GM21447 (cell line): ENCODE measurements around the gene LIPE.
"Not testable (repeated sequence)": the region's sequence is repeated elsewhere in the genome, so short reads cannot be mapped to it uniquely, and the experiment has no call there.

Experiments
- ATAC-seq: cut with Tn5 transposase; IDR thresholded peaks from one replicate; pipeline ENCODE4 v1.9.1; 2021; ENCODE audit not compliant: unreplicated experiment

Gene LIPE

GRCh38 chr19:42427313-42427712 is at the start of gene LIPE:
Gene LIPE, minus strand, starts transcription at chr19:42427388. Its CDS starts 239 bp downstream, at chr19:42427149.
- ATAC-seq, result no peak

GRCh38 chr19:42475366-42475765 is 48.2 kb upstream of the LIPE start:
- ATAC-seq, result no peak

DNA sequence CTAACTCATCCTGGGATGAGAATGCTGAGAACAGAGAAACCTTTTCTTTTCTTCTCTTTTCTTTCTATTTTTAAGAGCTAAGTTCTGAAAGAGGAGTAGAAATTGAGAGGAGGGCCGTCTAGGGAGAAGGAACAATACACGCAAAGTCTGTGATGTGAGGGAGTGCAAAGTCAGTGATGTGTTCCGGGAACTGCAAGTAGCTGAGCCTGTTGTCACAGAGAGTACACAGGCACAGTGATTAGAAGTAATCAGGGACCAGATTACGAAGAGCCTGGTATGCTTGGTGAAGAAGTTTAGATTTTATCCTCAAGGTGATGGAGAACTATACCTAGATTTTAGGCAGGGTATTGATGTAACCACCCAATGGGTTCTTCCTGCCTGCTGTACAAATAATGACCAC is 47.6 kb upstream of the LIPE start:
- no peak for ATAC-seq

- ATAC-seq, result no peak
Observed at GRCh38 chr19:42473686-42474085, 46.5 kb upstream of the LIPE start.

GRCh38 chr19:42472402-42473147 is 45.4 kb upstream of the LIPE start:
- no peak for ATAC-seq

DNA sequence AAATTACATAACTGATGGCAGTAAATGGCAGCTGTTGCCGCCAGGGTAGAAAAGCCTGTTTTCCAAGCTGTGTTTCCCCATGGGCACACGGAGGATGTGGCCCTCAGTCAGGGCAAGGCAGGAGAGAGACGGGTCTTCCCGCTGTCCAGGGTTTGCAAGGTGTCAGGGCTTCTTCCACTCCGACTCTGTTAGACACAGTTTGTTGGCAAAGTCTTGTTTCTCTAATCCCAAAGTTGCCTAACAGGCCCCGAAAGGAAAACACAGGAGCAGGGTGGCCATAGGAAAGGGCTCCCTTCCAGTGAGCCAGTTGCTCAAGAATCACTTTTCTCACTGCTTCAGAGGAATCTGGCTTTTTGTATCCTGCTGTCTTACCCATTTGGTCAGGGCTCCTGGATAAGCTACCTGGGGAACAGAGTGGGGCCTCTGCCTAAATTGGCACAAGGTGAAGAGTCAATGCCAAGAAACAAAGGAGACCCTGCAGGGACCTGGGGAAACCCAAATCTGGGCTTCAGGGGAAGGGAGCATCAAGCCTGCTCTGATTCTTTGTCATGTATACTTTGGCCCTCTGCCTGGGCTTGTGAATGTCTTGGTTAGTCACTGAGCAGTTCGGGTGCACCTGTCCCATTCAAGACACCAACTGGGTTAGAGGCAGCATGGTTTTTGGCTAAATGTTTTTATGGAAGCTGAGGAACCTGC is 44.5 kb upstream of the LIPE start:
- no peak for ATAC-seq

DNA sequence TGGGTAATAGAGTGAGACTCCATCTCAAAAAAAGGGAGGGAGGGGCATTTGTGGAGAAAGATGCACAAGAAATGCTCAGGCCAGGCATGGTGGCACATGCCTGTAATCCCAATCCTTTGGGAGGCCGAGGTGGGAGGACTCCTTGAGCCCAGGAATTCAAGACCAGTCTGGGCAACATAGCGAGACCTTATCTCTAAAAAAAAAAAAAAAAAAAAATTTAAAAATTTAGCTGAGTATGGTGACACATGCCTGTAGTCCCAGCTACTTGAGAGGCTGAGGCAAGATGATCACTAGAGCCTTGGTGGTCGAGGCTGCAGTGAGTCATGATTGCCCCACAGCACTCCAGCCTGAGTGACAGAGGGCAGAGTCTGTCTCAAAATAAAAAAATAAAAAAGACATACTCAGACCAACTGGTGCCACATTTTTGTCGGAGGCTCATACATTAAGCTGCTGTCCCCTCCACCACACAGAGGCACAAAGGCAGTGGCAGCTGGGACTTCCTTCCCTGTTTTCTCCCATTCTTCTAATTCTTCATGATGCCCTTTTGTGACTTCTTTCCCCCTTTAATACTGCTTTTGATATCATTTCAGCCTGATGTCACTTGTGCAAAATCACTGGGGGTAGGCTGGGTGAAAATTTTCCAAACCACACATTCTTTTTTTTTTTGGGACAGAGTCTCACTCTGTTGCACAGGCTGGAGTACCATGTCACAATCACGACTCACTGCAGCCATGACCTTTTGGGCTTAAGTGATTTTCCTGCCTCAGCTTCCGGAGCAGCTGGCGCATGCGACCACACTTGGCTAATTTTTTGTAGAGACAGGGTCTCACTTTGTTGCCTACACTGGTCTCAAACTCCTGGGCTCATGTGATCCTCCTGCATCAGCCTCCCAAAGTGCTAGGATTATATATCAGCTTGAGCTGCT is 42.4 kb upstream of the LIPE start:
- no peak for ATAC-seq

- ATAC-seq, result no peak
Observed at GRCh38 chr19:42468273-42468796, 41.1 kb upstream of the LIPE start.

GRCh38 chr19:42467183-42467760 is 40.1 kb upstream of the LIPE start:
- ATAC-seq, result no peak

DNA sequence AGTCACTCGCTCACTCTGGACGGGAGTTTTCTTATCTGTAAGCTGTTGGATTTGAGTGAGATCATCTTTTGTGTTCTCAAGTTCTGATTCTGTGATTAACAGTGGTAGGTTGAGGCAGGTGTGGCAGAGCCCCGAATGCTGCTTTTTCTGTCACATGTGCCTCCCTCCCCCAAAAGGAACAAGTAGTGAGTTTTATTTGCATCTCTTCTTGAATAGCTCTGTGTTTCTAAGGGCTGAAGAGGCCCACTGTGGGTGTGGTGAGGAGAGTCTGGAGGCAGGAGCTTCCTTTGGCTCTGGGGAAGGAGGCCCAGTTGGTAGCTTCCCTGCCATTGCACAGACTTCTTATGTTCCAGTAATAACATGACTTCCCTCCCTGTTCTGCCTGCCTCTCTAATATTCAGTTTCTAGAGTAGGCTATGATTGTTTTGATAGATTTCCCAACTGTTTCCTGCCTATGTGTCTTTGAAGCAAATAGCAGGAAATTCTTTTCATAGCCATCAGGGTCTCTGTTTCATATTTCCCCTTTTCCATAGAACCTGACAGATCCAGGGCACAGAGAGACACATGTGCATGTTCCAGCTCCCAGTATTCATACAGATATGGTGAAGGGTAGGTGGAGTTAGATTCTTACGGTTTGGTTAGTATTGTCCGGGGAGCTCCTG is 39.5 kb upstream of the LIPE start:
- no peak for ATAC-seq

DNA sequence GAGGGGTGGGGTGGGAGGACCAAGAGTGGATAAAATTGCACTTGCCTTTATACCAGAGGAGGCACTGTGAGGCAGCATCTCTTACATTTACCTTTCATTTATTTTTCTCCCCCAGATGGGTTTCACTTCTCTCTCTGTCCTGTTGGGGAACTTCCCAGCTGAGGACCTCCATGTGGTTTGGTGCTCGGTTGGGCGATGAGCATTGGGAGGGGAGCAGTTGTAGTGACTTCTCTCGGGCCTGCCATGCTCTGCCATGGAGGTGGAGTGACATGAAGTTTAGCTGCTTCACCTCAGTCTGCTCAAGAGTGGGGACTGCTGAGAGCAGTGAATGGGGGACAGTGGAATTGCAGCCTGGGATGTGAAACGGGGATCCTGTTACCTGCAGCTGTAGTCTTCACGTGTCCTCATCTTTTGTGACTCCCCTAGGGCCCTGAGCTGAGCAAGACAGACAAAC is 38.7 kb upstream of the LIPE start:
- peak; percentile 68 for ATAC-seq

DNA sequence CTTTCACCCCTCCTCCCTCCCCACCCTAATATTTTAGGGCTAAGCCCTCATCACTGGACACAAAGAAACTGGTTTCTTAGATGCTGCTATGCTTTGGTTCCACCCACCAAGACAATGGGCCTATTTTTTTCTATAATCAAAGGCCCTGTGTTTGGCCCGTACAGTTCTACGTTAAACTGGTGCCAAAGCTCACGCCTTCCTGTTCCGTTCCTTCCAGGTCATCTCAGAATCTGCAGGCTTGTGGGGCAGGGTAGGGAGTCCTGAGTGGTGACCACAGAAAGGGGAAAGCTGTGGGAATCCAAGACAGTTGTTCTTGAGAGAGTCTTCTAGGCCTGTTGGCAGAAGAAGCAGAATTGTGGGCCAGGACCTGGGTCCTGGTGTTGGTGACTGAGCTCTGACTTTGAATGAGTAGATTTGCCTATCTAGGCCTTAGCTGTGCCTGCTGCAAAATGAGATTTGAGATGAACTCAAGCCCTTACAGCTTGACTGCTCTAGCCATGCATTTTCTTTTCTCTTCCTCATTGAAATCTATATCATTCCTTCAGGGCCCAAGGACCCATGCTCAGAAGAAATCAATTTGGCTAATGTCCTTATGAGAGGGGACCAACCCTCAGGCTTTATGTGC is 34.6 kb upstream of the LIPE start:
- ATAC-seq, result no peak

DNA sequence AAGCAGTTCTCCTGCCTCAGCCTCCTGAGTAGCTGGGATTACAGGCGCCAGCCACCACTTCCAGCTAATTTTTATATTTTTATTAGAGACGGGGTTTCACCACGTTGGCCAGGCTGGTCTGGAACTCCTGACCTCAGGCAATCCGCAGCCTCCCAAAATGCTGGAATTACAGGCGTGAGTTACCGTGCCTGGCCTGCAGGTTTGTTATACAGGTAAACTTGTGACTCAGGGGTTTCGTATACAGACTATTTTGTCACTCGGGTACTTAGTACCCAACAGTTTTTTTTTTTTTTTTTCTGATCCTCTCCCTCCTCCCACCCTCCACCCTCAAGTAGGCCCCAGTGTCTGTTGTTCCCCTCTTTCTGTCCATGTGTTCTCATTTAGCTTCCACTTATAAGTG is 34.0 kb upstream of the LIPE start:
- ATAC-seq, result not testable (repeated sequence)

DNA sequence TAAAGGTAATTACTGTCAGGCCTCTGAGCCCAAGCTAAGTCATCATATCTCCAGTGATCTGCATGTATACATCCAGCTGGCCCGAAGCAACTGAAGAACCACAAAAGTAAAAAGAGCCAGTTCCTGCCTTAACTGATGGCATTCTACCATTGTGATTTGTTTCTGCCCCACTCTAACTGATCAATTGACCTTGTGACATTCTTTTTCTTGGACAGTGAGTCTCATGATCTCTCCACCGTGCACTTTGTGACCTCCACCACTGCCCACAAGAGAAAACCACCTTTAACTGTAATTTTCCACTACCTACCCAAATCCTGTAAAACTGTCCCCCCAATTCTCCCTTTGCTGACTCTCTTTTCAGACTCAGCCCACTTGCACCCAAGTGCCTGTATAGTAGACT is 32.7 kb upstream of the LIPE start:
- ATAC-seq, result no peak

- ATAC-seq, result no peak
Observed at GRCh38 chr19:42455621-42456081, 28.5 kb upstream of the LIPE start.

DNA sequence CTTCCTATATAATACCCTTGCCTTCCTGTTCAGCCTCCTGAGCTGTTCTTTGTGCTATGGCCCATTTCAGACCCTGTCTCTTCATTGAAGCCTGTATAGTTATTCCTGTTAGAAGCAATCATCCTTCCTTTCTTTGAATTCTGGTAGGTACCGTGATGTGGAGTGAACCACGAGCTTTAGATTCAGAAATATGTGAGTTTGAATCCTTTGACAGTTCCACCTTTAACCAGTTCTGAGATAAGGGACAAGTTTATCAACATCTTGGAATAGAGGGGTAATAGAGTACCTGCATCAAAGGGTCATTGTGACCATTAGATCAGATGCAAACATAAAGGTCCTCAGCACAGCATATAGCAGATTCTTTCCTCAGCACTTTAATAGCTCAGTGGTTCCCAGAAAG is 27.9 kb upstream of the LIPE start:
- ATAC-seq, result no peak

DNA sequence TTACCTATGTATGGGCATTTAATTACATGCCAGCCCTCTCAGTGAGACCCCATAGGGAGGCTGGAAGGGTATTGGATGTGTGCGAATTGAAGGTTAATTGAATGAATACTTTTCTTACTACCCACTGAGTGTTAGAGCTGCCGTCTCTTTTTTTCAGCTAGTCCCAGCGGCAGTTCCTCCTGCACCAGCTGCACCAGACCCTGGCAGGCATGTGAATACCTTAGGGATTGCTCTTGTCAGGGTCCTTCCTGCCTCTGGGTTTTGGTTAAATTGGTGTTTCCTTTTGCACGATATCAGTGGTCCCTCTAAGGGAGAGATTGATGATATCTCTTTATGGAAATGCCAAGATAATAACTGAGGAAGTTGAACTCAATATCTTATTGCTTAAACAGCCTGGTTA is 25.4 kb upstream of the LIPE start:
- no peak for ATAC-seq

DNA sequence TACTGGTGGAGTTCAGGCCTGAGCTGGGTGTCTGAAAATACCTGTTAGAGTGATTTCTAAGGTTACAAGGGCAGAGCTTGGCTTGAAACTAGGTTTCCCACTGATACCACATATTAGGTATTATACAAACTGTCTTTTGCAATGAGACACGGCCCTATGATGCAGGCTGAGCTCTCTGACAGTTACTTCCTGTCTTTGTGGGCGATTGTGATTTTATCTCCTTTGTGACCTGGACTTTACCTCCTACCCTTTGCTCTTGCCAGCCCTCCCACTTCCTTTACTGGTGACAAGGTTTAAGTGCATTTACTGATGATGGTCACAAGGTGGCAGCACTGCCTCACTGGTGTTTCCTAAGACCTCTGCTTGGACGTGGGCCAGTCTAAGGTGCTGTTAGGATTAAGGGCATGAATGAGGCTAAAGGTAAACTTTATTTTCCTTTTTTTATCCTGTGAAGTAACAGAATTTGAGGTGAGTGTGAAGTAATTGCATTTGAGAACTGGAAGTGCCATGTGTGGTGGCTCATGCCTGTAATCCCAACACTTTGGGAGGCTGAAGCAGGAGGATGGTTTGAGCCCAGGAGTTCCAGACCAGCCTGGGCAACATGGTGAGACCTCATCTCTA is 23.2 kb upstream of the LIPE start:
- ATAC-seq, result peak; percentile 89

DNA sequence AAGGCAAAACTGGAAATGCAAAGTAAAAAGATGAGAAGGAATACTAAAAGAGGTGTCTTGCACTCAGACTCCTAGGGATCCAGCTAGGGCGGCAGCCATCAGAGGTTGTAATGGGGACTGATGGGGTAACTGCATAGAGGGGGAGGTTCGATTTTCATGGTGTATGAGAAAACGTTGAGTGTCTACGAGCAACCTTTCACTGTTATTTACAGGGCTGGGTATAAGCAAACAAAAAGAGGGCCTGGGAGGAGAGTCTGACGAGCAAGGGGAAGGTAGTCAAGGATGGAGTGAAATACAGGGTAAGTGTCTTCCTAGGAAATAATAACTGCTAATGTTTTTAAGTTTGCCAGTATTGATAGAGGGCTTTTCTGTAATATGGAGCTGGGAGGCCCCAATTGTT is 21.1 kb upstream of the LIPE start:
- ATAC-seq, result not testable (repeated sequence)
